Measurements from ENCODE around the gene NELFCD. TPM values are rescaled to one million over a fixed set of nuclear protein-coding genes. Genes with fewer than 3 reads are reported as not detected.

The NELFCD gene
- total RNA-seq, 1 donor from 2014 or later = 29.0 TPM

DNA sequence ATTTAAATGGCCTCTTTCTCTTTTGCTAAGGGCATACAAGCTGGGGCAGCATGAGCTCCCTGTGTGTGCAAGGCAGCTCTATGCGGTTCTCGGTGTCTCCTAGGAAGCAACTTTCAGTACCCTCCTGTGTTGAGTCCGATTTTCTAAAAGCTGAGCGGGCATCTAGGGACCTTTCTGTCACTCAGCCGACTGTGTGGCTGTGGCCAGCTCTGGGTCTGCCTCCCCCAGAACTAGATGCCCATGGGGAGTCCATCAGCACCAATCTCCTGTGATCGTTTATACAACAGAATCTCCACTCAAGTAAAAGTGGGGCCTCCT, 7.5 kb downstream of the NELFCD start:
- DNase-seq = no peak
- intact Hi-C loops (cut with DNase I) = no loop called here
- ATAC-seq (ENCODE audit: poor library complexity) = no peak

- ATAC-seq (ENCODE audit: poor library complexity) (no peak), DNase-seq (no peak)
- intact Hi-C loops (cut with DNase I) = no loop called here
Measured at GRCh38 chr20:58989196-58989595, 8.1 kb downstream of the NELFCD start.

- DNase-seq = no peak
- intact Hi-C loops (cut with DNase I) = no loop called here
- ATAC-seq (ENCODE audit: poor library complexity) = no peak
Measured at GRCh38 chr20:58990651-58991445, 9.8 kb downstream of the NELFCD start.

GRCh38 chr20:58991715-58992114, 10.7 kb downstream of the NELFCD start:
- DNase-seq (no peak), ATAC-seq (ENCODE audit: poor library complexity) (no peak)
- intact Hi-C loops (cut with DNase I) = no loop called here

- ATAC-seq (ENCODE audit: poor library complexity) = no peak
- intact Hi-C loops (cut with DNase I) = no loop called here
- no peak for DNase-seq
Measured at GRCh38 chr20:58992911-58993310, 11.9 kb downstream of the NELFCD start.

DNA sequence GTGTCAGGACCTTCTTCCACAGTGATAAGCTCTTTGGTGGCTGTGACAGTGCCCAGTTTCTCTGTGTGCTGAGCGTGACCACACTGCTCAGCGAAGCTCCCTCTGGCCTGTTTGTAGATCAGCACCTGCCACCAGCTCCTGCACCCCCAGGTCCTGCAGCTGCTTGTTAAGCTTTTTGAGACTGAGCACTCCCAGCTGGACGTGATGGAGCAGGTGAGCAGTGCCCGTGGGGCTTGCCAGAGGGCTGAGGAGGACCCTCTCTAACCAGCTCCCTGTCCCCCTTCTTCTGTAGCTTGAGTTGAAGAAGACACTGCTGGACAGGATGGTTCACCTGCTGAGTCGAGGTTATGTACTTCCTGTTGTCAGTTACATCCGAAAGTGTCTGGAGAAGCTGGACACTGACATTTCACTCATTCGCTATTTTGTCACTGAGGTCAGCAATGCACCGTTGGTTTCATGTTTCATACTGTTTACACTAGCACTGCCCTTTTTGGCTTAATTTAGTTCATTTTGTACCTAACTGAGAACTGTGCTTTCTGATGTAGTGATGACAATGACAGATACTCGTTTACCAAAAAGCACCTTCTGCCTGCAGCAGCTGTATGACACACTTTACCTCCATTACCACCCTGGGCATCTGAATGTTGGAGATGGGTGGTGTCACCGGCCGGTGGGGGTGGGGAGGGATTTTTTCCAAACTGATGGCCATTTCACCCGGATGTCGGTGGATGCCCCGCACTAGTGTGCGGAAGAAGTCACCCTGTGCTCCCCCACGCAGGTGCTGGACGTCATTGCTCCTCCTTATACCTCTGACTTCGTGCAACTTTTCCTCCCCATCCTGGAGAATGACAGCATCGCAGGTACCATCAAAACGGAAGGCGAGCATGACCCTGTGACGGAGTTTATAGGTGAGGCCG, 12.5 kb downstream of the NELFCD start:
- intact Hi-C loops (cut with DNase I) = no loop called here
- ATAC-seq (ENCODE audit: poor library complexity) (no peak), DNase-seq (no peak)

GRCh38 chr20:58994390-58995159, 13.5 kb downstream of the NELFCD start:
- DNase-seq (no peak), ATAC-seq (ENCODE audit: poor library complexity) (no peak)
- intact Hi-C loops (cut with DNase I) = no loop called here

- intact Hi-C loops (cut with DNase I) = no loop called here
- ATAC-seq (ENCODE audit: poor library complexity) = no peak
- no peak for DNase-seq
Measured at GRCh38 chr20:58995461-58996225, 14.6 kb downstream of the NELFCD start.

DNA sequence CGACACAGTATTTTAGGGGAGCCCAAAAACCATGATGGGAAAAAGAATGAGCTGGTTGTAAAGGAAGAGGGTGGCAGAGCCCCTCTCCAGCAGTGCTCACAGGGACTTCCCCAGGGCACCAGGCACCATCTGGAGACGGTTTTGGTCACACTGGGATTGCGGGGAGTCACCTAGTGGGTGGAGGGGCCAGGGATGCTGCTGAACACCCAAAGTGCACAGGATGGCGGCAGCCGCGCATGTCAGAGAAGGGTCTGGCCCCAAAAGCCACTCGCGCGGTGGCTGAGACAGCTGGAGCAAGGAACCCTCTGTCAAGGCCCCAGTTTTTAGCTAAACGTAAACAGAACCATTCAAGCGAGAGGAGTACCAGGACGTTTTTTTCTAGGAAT, 15.2 kb downstream of the NELFCD start:
- ATAC-seq (ENCODE audit: poor library complexity) (no peak), DNase-seq (no peak)

DNA sequence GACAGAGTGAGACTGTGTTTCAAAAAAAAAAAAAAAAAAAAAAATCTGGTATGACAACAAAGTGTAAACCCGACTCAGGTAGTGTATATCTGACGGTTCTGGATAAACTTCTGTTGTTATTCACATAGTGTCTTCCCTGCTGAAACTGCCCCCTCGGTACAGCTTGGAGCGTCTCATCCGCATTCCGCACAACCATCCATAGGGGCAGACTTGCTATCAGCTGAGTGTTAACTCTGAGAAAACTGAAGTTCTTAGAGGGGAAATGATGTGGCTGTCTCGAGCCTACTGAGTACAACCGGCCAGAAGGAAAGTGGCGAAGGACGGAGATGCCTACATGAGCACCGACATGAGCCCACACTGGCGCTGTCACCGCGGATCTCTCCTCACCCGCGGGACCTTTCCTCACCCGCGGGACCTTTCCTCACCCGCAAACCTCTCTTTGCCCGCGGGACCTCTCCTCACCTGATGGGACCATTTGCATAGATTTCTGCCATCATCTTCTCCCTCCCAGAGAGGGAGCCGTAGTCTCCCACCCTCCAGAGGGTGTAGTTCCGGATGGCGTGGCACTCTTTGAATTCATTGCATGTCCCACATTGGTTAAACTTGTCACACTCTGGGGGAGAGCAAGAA, 16.2 kb downstream of the NELFCD start:
- DNase-seq = no peak
- no peak for ATAC-seq (ENCODE audit: poor library complexity)
- intact Hi-C loops (cut with DNase I) = no loop called here

More for the DNA sequence above, 15.2 kb downstream of the NELFCD start:
- intact Hi-C loops (cut with DNase I) = no loop called here

GRCh38 chr20:58998656-58999055, 17.6 kb downstream of the NELFCD start:
- ATAC-seq (ENCODE audit: poor library complexity) (no peak), DNase-seq (no peak)
- intact Hi-C loops (cut with DNase I) = no loop called here

- DNase-seq (no peak), ATAC-seq (ENCODE audit: poor library complexity) (no peak)
- intact Hi-C loops (cut with DNase I) = no loop called here
Measured at GRCh38 chr20:59000326-59000725, 19.3 kb downstream of the NELFCD start.

DNA sequence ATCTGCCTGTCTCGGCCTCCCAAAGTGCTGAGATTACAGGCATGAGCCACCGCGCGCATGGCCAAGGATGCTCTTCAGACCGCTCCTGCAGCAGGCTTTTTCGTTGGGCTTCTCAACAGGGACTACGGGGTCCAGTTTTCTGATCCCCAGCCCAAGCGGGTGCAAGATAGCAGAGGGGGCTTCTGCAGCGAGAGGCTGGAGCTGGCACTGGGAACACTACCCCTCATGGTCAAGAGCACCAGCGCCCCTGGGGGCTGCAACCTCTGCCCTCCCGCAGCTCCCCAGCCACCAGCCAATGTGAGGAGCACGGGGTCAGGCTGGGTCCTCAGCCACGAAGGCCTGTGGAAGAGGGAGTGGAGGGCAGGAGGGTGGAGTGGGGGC, 20.0 kb downstream of the NELFCD start:
- ATAC-seq (ENCODE audit: poor library complexity) = no peak
- DNase-seq = no peak
- intact Hi-C loops (cut with DNase I) = no loop called here

DNA sequence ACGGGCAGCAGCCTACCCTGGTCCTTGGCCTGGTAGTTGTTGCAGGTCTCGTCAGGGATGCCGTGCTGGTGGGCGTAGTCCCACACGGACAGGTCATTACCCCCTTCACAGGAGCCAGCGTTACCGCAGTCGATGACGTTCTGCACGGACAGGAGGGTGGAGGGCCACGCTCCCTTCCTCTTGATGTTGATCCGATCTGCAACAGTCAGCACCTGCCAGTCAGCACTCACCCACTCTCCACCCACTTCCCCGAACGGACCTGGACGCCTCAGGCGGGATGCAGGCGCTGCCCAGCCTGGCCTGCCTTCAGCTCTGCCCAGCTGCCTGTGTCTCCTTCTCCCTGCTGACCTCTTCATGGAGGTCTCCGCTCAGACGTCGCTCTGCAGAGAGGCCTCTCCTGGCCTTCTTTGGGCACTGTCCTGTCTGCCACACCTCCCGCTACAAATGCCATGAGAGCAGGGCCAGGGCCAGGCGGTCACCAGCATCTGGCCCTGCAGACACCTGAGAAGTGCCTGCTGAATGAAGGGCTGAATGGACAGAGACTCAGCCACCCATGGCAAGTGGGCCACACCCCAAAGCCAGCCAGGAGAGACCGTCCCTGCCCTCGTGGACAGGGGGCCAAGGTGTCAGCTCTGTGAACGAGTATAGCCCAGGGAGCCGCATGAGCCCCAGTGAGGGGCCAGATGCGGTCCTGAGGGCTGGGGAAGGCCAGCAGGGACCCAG, 20.6 kb downstream of the NELFCD start:
- intact Hi-C loops (cut with DNase I) = no loop called here
- ATAC-seq (ENCODE audit: poor library complexity) = no peak
- DNase-seq = no peak

GRCh38 chr20:59002388-59002787, 21.3 kb downstream of the NELFCD start:
- intact Hi-C loops (cut with DNase I) = no loop called here
- DNase-seq = no peak
- no peak for ATAC-seq (ENCODE audit: poor library complexity)

GRCh38 chr20:59002874-59003399, 21.9 kb downstream of the NELFCD start:
- ATAC-seq (ENCODE audit: poor library complexity) = no peak
- no peak for DNase-seq
- intact Hi-C loops (cut with DNase I) = no loop called here

DNA sequence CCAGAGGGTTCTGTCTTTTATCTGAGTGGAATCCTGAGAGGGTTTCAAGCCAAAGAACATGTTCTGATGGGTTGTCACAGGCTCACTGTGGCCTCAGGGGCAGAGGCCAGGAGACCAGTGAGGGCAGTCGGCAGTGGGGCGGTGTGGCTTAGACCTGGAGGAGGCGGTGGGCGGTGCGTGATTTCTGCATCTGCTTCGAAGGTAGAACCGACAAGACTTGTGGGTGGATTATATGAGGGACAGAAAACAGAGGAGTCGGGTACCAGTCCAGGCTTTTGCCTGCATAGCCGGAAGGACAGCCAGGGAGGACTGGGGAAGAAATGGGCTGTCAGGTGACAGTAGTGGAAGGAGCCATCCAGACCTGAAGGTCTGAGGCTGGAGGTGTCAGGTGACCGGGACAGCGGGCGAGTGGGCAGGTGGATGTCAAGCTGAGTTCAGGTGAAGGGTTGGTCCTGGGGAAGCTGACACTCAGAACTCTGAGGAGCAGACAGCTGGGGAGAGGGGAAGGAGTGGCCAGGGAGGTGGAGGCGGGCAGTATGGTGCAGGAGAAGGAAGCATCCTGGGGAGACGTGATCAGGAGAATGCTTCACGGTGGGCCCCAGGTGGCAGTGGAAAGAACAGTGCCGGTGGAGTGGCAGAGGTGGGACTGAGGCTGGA, 22.9 kb downstream of the NELFCD start:
- intact Hi-C loops (cut with DNase I) = no loop called here
- no peak for DNase-seq
- no peak for ATAC-seq (ENCODE audit: poor library complexity)
